ENCODE data around the gene OBSL1. TPM values are rescaled to one million over a fixed set of nuclear protein-coding genes. Genes with fewer than 3 reads are reported as not detected.

OBSL1 gene
- total and polyA plus RNA-seq, 2 donors from 2014 or later: 89.5 to 123 TPM

- FAIRE-seq: no peak
Observed at GRCh38 chr2:219611866-219612576, 40.7 kb upstream of the OBSL1 start.

GRCh38 chr2:219611306-219611705, 40.0 kb upstream of the OBSL1 start:
- no peak for TF ChIP-seq CTCF (IDR thresholded peaks at IDR 0.05; ENCODE audit: borderline replicate concordance, extremely low read depth, insufficient read depth)
- H3K27me3 ChIP-seq (ENCODE audit: control insufficient read depth, insufficient read depth, low read length): no peaks in the 10 kb centered on the region
- H3K4me1 ChIP-seq (ENCODE audit: control insufficient read depth in 2 of 3, insufficient read depth in 2 of 3, low read depth in 1 of 3, low read length in 3 of 3): no peaks in the 10 kb centered on the region
- no peak overlapping the region for H3K4me3 ChIP-seq (ENCODE audit: low read length in 3 of 3)
- no peak for FAIRE-seq
- no peak overlapping the region for H3K27ac ChIP-seq (ENCODE audit: low read depth in 2 of 2, low read length in 2 of 2)
- intact Hi-C loops (cut with DNase I): no loop called here
- peaks cover 0 to 37% (median 16%) of the 10 kb centered on the region in 3 donors for H3K36me3 ChIP-seq (ENCODE audit: control insufficient read depth in 2 of 3, insufficient read depth in 3 of 3, low read length in 3 of 3)
- DNase-seq: no peak
- H3K9ac ChIP-seq (ENCODE audit: low read length in 3 of 3): no peak overlapping the region
- no peaks in the 10 kb centered on the region for H3K9me3 ChIP-seq (ENCODE audit: control insufficient read depth in 2 of 3, insufficient read depth in 1 of 3, low read length in 3 of 3)

More at GRCh38 chr2:219611866-219612576, 40.7 kb upstream of the OBSL1 start:
- no peak overlapping the region for H3K4me3 ChIP-seq (ENCODE audit: low read length in 3 of 3)
- H3K9ac ChIP-seq (ENCODE audit: low read length in 3 of 3): no peak overlapping the region
- peaks cover 0 to 31% (median 11%) of the 10 kb centered on the region in 3 donors for H3K36me3 ChIP-seq (ENCODE audit: control insufficient read depth in 2 of 3, insufficient read depth in 3 of 3, low read length in 3 of 3)
- no peak overlapping the region for H3K27ac ChIP-seq (ENCODE audit: low read depth in 2 of 2, low read length in 2 of 2)
- no peaks in the 10 kb centered on the region for H3K27me3 ChIP-seq (ENCODE audit: control insufficient read depth, insufficient read depth, low read length)
- intact Hi-C loops (cut with DNase I): no loop called here
- DNase-seq: peak in 1 of 5 donors; percentile 26
- TF ChIP-seq CTCF (IDR thresholded peaks at IDR 0.05; ENCODE audit: borderline replicate concordance, extremely low read depth, insufficient read depth): no peak
- no peaks in the 10 kb centered on the region for H3K9me3 ChIP-seq (ENCODE audit: control insufficient read depth in 2 of 3, insufficient read depth in 1 of 3, low read length in 3 of 3)
- no peaks in the 10 kb centered on the region for H3K4me1 ChIP-seq (ENCODE audit: control insufficient read depth in 2 of 3, insufficient read depth in 2 of 3, low read depth in 1 of 3, low read length in 3 of 3)

DNA sequence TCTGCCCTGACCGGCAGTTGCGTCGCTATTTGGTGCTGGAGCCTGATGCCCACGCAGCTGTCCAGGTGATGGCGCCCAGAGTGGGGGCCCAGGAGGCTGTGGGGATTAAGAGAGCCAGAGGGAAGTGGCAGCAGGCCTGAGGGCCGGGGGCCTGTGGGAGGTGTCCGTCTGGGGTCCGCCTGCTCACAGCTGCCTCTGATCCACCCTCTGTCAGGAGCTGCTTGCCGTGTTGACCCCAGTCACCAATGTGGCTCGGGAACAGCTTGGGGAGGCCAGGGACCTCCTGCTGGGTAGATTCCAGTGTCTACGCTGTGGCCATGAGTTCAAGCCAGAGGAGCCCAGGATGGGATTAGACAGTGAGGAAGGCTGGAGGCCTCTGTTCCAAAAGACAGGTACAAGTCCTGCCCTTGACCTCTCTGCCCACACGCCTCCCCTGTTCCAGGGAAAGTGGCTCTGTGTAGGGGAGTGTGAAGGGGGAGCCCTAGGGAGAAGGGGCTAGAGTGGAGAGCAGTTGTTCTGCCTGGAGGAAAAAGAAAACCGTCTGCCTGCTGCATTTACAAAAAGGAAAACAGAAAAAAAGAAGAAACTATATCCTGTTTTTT, 37.9 kb upstream of the OBSL1 start:
- TF ChIP-seq CTCF (IDR thresholded peaks at IDR 0.05; ENCODE audit: borderline replicate concordance, extremely low read depth, insufficient read depth): no peak
- H3K36me3 ChIP-seq (ENCODE audit: control insufficient read depth in 2 of 3, insufficient read depth in 3 of 3, low read length in 3 of 3): peaks cover 0 to 35% (median 16%) of the 10 kb centered on the region in 3 donors
- H3K27ac ChIP-seq (ENCODE audit: low read depth in 2 of 2, low read length in 2 of 2): no peak overlapping the region
- no peak overlapping the region for H3K4me3 ChIP-seq (ENCODE audit: low read length in 3 of 3)
- FAIRE-seq (no peak), DNase-seq (no peak)
- no peak overlapping the region for H3K9ac ChIP-seq (ENCODE audit: low read length in 3 of 3)
- intact Hi-C loops (cut with DNase I): no loop called here
- no peaks in the 10 kb centered on the region for H3K4me1 ChIP-seq (ENCODE audit: control insufficient read depth in 2 of 3, insufficient read depth in 2 of 3, low read depth in 1 of 3, low read length in 3 of 3)
- H3K27me3 ChIP-seq (ENCODE audit: control insufficient read depth, insufficient read depth, low read length): no peaks in the 10 kb centered on the region
- no peaks in the 10 kb centered on the region for H3K9me3 ChIP-seq (ENCODE audit: control insufficient read depth in 2 of 3, insufficient read depth in 1 of 3, low read length in 3 of 3)

Data from kidney (tissue), 14 donors.